NCI-H524 (cell line): ENCODE data around the gene SKIL.

Source experiments
- DNase-seq, 2 experiments: peaks; one replicate each; lab custom pipeline; 2025; lab: John Stamatoyannopoulos, UW

SKIL gene

DNA sequence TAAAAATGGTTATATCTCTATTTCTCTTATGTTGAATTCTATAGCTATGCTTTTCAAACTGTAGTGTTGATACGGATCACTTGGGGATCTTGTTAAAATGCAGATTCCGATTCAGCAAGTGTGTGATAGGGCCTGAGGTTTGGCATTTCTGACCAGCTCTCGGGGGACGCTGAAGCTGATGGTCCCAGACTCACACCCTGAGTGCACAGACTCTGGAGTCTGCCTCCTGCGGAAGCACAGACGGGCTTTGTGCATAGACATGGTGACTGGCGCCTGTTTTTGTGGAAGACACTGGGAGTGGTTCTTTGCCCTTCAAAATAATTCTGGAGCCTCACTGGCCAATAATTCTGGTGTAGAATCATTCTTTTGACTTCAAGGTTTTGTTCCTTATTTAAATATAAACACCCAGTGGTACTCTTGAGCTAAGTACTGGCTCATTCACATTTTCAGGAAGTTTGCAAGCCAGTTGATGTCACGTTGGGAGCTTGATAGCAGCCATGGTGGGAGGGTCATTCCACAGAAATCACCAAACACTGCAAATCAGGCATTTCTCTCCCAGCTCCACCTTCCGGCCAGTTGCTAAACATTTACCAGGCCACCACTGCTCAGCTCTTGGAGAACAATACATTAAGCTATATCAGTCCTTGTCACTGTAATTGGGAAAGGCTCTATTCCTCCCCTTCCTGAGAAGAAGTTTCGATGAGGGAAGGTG lies 80.3 kb downstream of the SKIL start:
- no peak for DNase-seq

GRCh38 chr3:170438836-170439235 lies 81.3 kb downstream of the SKIL start:
- DNase-seq: no peak

DNA sequence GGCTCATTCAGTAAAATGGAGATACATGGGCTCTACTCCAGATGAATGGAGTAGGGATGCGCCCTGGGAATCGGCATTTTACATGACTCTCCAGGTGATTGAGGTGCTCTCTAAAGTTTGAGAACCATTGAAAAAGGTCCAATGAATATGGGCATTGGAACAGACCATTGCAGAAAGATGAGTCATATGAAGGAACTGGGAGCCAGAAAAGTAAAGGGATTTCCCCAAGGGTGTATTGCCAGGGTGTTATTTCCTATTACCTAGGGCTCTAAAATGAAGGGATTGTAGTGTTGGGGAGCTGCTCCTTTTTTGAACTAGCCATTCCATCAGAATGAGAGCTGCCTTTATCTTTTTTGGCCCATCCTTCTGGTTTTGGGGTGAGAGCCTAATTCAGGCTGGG lies 82.8 kb downstream of the SKIL start:
- DNase-seq: no peak

GRCh38 chr3:170441412-170441811 lies 83.9 kb downstream of the SKIL start:
- DNase-seq: no peak

- DNase-seq: no peak
Observed at GRCh38 chr3:170442947-170443346, 85.4 kb downstream of the SKIL start.

- DNase-seq: no peak
Observed at GRCh38 chr3:170443457-170443856, 85.9 kb downstream of the SKIL start.
